DND-41 (cell line): Measurements from ENCODE around the gene FAAP100.

Experiments used
- ATAC-seq: fragments of 200-7000 bp; cut with Tn5 transposase; 3 replicates; pipeline ENCODE4 v1.9.1; 2021; ENCODE audit warnings: low read depth; ENCODE audit not compliant: insufficient read depth
- DNase-seq: peaks from one replicate; pipeline ENCODE4 v3.0.0-alpha.2; 2020
- H2AFZ ChIP-seq: 2 replicates; pipeline ENCODE4 v1.6.0; 2012; ENCODE audit warnings: low read depth, low read length
- H3K27ac ChIP-seq: 2 replicates; pipeline ENCODE4 v1.5.1; 2012; ENCODE audit warnings: low read length, inconsistent platforms
- H3K27me3 ChIP-seq: fragments of 200-600 bp; sonication (generic); 2 replicates; pipeline ENCODE4 v1.6.0; 2012; ENCODE audit warnings: low read length, mild to moderate bottlenecking, inconsistent platforms; ENCODE audit not compliant: insufficient read depth, poor library complexity
- H3K36me3 ChIP-seq: 2 replicates; pipeline ENCODE4 v1.5.1; 2012; ENCODE audit warnings: low read length, inconsistent platforms; ENCODE audit not compliant: insufficient read depth
- H3K4me1 ChIP-seq: 2 replicates; pipeline ENCODE4 v1.5.1; 2012; ENCODE audit warnings: mild to moderate bottlenecking, low read length; ENCODE audit not compliant: insufficient read depth
- H3K4me2 ChIP-seq: 2 replicates; pipeline ENCODE4 v1.6.0; 2012; ENCODE audit warnings: mild to moderate bottlenecking, moderate library complexity, low read length, inconsistent platforms; ENCODE audit not compliant: insufficient read depth
- H3K4me3 ChIP-seq, 2 experiments: fragments of 200-600 bp in 1 of 2; shearing (Covaris generic) in 1 of 2; 2 replicates each; pipeline ENCODE4 v1.5.1; 2012 to 2016; ENCODE audit warnings: inconsistent platforms in 2 of 2, low read length in 2 of 2, mild to moderate bottlenecking in 2 of 2, low read depth in 1 of 2, moderate library complexity in 1 of 2
- H3K79me2 ChIP-seq: 2 replicates; pipeline ENCODE4 v1.6.0; 2012; ENCODE audit warnings: low read length, inconsistent platforms; ENCODE audit not compliant: insufficient read depth
- H3K9ac ChIP-seq: 2 replicates; pipeline ENCODE4 v1.6.0; 2012; ENCODE audit warnings: low read depth, mild to moderate bottlenecking, inconsistent platforms, low read length, moderate library complexity
- H3K9me3 ChIP-seq: 2 replicates; pipeline ENCODE4 v1.5.1; 2012; ENCODE audit warnings: low read length, moderate library complexity, mild to moderate bottlenecking, inconsistent platforms; ENCODE audit not compliant: insufficient read depth, severe bottlenecking
- H4K20me1 ChIP-seq: 2 replicates; pipeline ENCODE4 v1.6.0; 2012; ENCODE audit warnings: low read length; ENCODE audit not compliant: insufficient read depth
- EZH2 ChIP-seq: IDR thresholded peaks from 3 replicates; pipeline ENCODE4 v1.6.1; 2012; ENCODE audit warnings: borderline replicate concordance, low read depth, mild to moderate bottlenecking, moderate library complexity, low read length, inconsistent platforms; ENCODE audit not compliant: severe bottlenecking
- TF ChIP-seq, protein P1 (sequence below): IDR thresholded peaks from 2 replicates; pipeline ENCODE4 v1.5.1; 2012; ENCODE audit warnings: borderline replicate concordance, low read length, moderate library complexity, mild to moderate bottlenecking; ENCODE audit not compliant: poor library complexity, severe bottlenecking; ENCODE audit errors: extremely low read depth

FAAP100 gene

DNA sequence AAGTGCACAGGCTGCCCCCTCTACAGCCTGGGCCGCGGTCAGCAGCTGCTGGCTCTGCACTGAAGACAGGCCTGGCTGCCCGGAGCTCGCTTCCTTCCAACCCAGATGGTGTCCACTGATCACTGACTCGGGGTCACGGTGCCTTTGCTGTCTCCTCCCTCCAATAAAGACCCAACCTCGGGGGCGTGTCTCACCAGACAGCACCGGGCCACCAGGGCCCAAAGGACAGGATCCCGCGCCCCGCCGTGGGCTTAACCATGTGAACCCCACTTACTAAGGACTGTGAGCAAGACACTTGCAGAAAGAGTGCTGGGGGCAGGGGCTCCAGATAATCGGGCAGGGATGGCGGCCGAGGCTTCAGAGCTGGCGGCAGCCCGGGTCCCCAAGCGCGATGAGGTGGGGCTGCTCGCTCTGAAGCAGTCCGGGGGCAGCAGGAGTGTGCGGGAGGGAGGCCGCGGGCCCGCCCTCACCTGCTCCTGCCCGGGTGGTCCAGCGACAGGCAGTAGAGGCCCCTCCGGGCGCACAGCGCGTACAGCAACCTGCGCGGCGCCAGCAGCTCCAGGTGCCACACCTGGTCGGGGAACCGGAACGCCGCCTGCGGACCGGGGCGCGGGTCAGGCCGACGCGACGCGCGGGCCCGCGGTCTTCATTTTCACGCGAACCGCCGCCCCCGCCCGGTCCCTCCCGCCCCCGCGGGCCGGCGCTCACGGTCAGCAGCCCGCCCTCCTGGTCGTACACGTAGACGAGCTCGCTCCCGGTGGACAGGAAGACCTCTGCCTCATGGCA is 502 bp downstream of the FAAP100 start:
- no peak for TF ChIP-seq EZH2
- TF ChIP-seq, protein P1, sequence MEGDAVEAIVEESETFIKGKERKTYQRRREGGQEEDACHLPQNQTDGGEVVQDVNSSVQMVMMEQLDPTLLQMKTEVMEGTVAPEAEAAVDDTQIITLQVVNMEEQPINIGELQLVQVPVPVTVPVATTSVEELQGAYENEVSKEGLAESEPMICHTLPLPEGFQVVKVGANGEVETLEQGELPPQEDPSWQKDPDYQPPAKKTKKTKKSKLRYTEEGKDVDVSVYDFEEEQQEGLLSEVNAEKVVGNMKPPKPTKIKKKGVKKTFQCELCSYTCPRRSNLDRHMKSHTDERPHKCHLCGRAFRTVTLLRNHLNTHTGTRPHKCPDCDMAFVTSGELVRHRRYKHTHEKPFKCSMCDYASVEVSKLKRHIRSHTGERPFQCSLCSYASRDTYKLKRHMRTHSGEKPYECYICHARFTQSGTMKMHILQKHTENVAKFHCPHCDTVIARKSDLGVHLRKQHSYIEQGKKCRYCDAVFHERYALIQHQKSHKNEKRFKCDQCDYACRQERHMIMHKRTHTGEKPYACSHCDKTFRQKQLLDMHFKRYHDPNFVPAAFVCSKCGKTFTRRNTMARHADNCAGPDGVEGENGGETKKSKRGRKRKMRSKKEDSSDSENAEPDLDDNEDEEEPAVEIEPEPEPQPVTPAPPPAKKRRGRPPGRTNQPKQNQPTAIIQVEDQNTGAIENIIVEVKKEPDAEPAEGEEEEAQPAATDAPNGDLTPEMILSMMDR = no peak
- Histone ChIP-seq H3K4me3 (peak overlapping the region; percentile 75 to 85), H3K27ac (peak overlapping the region; percentile 79), H3K27me3 (no peaks in the 10 kb centered on the region), H3K9ac (peak overlapping the region; percentile 95), H3K36me3 (peaks cover 51% of the 10 kb centered on the region), H3K4me1 (peaks cover 44% of the 10 kb centered on the region), H3K9me3 (no peaks in the 10 kb centered on the region), H4K20me1 (peaks cover 29% of the 10 kb centered on the region), H3K79me2 (peaks cover 40% of the 10 kb centered on the region), H2AFZ (peak overlapping the region; percentile 93), H3K4me2 (peak overlapping the region; percentile 98)
- no peak for DNase-seq
- no peak for ATAC-seq

DNA sequence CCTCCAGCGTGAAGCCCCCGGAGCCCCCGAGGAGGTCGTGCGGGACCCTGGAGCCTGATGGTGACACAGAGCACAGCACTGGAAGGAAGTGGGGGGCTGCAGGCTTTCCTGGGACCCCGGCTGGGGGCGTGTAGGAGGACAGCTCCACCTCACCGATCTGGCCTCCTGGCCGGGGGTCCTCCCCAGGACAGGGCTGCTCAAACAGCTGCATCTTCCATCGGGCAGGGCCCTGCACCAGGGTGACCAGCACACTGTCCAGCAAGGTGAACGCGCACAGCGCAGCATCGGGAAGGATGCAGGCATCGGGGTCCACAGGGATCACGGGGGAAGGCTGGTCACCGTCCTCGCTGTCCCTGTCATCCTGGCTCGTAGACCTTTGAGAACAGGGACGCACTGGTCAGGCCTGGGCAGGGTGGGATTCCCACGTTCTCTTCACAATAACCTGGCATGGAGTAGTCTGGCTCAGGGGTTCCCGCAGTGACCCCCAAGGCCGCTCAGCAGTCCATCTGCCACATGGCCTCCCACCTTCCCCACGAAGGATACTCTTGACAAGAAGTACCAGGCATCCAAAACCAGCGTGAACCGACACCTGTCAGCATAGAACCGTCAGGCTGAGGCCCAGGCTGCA is 1.2 kb downstream of the FAAP100 start:
- DNase-seq (no peak), ATAC-seq (no peak)
- Histone ChIP-seq H3K27me3 (no peaks in the 10 kb centered on the region), H3K9me3 (no peaks in the 10 kb centered on the region), H2AFZ (no peak overlapping the region), H3K79me2 (peaks cover 40% of the 10 kb centered on the region), H3K27ac (peak overlapping the region; percentile 79), H3K9ac (peak overlapping the region; percentile 95), H4K20me1 (peaks cover 26% of the 10 kb centered on the region), H3K4me2 (peak overlapping the region; percentile 98), H3K36me3 (peaks cover 53% of the 10 kb centered on the region), H3K4me3 (peak overlapping the region; percentile 75 to 85; a peak in 3 of 4 replicates), H3K4me1 (peaks cover 44% of the 10 kb centered on the region)
- TF ChIP-seq EZH2 = no peak
- TF ChIP-seq, protein P1 = no peak

DNA sequence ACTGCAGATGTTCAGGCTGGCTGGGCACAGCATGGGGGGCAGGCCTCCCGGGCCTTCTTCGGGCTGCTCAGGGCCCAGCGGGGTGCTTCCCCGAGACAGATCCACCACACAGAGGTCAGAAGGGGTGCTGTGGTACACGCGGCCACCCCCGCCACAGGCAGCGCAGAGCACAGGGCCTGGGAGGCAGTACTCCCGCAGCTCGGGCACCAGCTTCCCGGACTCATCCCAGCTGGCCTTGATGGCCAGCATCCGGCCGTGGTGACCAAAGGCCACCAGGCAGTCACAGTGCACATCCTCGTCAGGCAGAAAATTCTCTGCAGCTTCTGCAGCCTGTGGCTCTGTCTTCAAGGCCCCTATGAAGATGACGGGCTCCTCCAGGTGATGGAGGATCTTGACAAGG is 1.9 kb downstream of the FAAP100 start:
- Histone ChIP-seq H3K4me2 (peak overlapping the region; percentile 98), H3K4me1 (peaks cover 44% of the 10 kb centered on the region), H3K27ac (no peak overlapping the region), H3K4me3 (peak overlapping the region in 1 of 2 experiments; percentile 85; a peak in 1 of 4 replicates), H2AFZ (no peak overlapping the region), H3K9ac (peak overlapping the region; percentile 10; the same call in 1 of the 2 replicates), H3K27me3 (no peaks in the 10 kb centered on the region), H3K79me2 (peaks cover 40% of the 10 kb centered on the region), H3K9me3 (no peaks in the 10 kb centered on the region), H3K36me3 (peaks cover 60% of the 10 kb centered on the region), H4K20me1 (peaks cover 26% of the 10 kb centered on the region)
- no peak for DNase-seq
- no peak for ATAC-seq
- TF ChIP-seq EZH2 = no peak
- TF ChIP-seq, protein P1 = no peak
